ENCODE data around the gene RACK1. TPM values are rescaled to one million over a fixed set of nuclear protein-coding genes. Genes with fewer than 3 reads are reported as not detected.
A peak's percentile ranks its signal among the peaks of the same experiment; 100 is the strongest.
"Not testable (repeated sequence)": the region's sequence is repeated elsewhere in the genome, so short reads cannot be mapped to it uniquely, and the experiment has no call there.

RACK1 gene
- total RNA-seq, 2 donors from 2014 or later: 3,606 to 3,662 TPM

- H3K4me1 Mint-ChIP-seq (ENCODE audit: low read depth): peaks cover 83% of the 10 kb centered on the region
- peak overlapping the region; percentile 100 for H3K27ac Mint-ChIP-seq
- peak; percentile 41 to 45 for ATAC-seq (replicated peaks in 1 of 2)
- DNase-seq: peak; percentile 92 to 96
- peak overlapping the region; percentile 86 to 98 for H3K4me3 Mint-ChIP-seq
- H3K27me3 Mint-ChIP-seq (ENCODE audit: low read depth): no peaks in the 10 kb centered on the region
- H3K9me3 Mint-ChIP-seq: no peaks in the 10 kb centered on the region
- peaks cover 7 to 13% of the 10 kb centered on the region in 2 donors for H3K36me3 Mint-ChIP-seq (ENCODE audit: insufficient read depth in 2 of 2)
Observed at GRCh38 chr5:181221792-181222629, 21.7 kb downstream of the RACK1 start.

GRCh38 chr5:181221105-181221791, 22.5 kb downstream of the RACK1 start:
- Mint-ChIP-seq H3K27me3 (ENCODE audit: low read depth) (no peaks in the 10 kb centered on the region), H3K36me3 (ENCODE audit: insufficient read depth in 2 of 2) (peaks cover 8 to 13% of the 10 kb centered on the region in 2 donors), H3K4me3 (peak overlapping the region; percentile 86 to 98), H3K27ac (peak overlapping the region; percentile 100), H3K4me1 (ENCODE audit: low read depth) (peaks cover 84% of the 10 kb centered on the region), H3K9me3 (no peaks in the 10 kb centered on the region)
- DNase-seq: peak; percentile 59 to 72
- ATAC-seq (replicated peaks in 1 of 2): no peak

GRCh38 chr5:181220178-181220515, 23.6 kb downstream of the RACK1 start:
- Mint-ChIP-seq H3K27me3 (ENCODE audit: low read depth) (no peaks in the 10 kb centered on the region), H3K36me3 (ENCODE audit: insufficient read depth in 2 of 2) (peaks cover 6 to 13% of the 10 kb centered on the region in 2 donors), H3K27ac (no peak overlapping the region), H3K4me1 (ENCODE audit: low read depth) (peaks cover 76% of the 10 kb centered on the region), H3K4me3 (peak overlapping the region; percentile 30 to 66), H3K9me3 (no peaks in the 10 kb centered on the region)
- ATAC-seq (replicated peaks in 1 of 2) (no peak), DNase-seq (no peak)

- Mint-ChIP-seq H3K9me3 (no peaks in the 10 kb centered on the region), H3K27me3 (ENCODE audit: low read depth) (no peaks in the 10 kb centered on the region), H3K36me3 (ENCODE audit: insufficient read depth in 2 of 2) (peaks cover 6 to 12% of the 10 kb centered on the region in 2 donors), H3K4me3 (peak overlapping the region; percentile 49 to 66), H3K4me1 (ENCODE audit: low read depth) (peaks cover 69% of the 10 kb centered on the region), H3K27ac (peak overlapping the region; percentile 49)
- ATAC-seq (replicated peaks in 1 of 2): no peak
- DNase-seq: no peak
Observed at GRCh38 chr5:181219262-181220177, 24.2 kb downstream of the RACK1 start.

GRCh38 chr5:181218795-181219124, 24.9 kb downstream of the RACK1 start:
- no peaks in the 10 kb centered on the region for H3K9me3 Mint-ChIP-seq
- DNase-seq (no peak), ATAC-seq (replicated peaks in 1 of 2) (no peak)
- H3K27me3 Mint-ChIP-seq (ENCODE audit: low read depth): no peaks in the 10 kb centered on the region
- H3K4me3 Mint-ChIP-seq: peak overlapping the region; percentile 93 to 98
- H3K4me1 Mint-ChIP-seq (ENCODE audit: low read depth): peaks cover 62% of the 10 kb centered on the region
- peak overlapping the region; percentile 100 for H3K27ac Mint-ChIP-seq
- peaks cover 3 to 12% of the 10 kb centered on the region in 2 donors for H3K36me3 Mint-ChIP-seq (ENCODE audit: insufficient read depth in 2 of 2)

- H3K4me1 Mint-ChIP-seq (ENCODE audit: low read depth): peaks cover 58% of the 10 kb centered on the region
- peaks cover 2 to 9% of the 10 kb centered on the region in 2 donors for H3K36me3 Mint-ChIP-seq (ENCODE audit: insufficient read depth in 2 of 2)
- ATAC-seq (replicated peaks in 1 of 2): peak; percentile 10 to 11
- peak overlapping the region; percentile 93 to 98 for H3K4me3 Mint-ChIP-seq
- no peaks in the 10 kb centered on the region for H3K9me3 Mint-ChIP-seq
- H3K27ac Mint-ChIP-seq: peak overlapping the region; percentile 100
- H3K27me3 Mint-ChIP-seq (ENCODE audit: low read depth): no peaks in the 10 kb centered on the region
- DNase-seq: peak; percentile 46 to 48
Observed at GRCh38 chr5:181217803-181218062, 26.0 kb downstream of the RACK1 start.

- peaks cover 2 to 8% of the 10 kb centered on the region in 2 donors for H3K36me3 Mint-ChIP-seq (ENCODE audit: insufficient read depth in 2 of 2)
- H3K4me3 Mint-ChIP-seq: peak overlapping the region; percentile 93 to 98
- no peaks in the 10 kb centered on the region for H3K27me3 Mint-ChIP-seq (ENCODE audit: low read depth)
- peak; percentile 10 to 15 for ATAC-seq (replicated peaks in 1 of 2)
- peak overlapping the region; percentile 100 for H3K27ac Mint-ChIP-seq
- DNase-seq: peak; percentile 61 to 72
- no peaks in the 10 kb centered on the region for H3K9me3 Mint-ChIP-seq
- H3K4me1 Mint-ChIP-seq (ENCODE audit: low read depth): peaks cover 53% of the 10 kb centered on the region
Observed at GRCh38 chr5:181217111-181217802, 26.4 kb downstream of the RACK1 start.

GRCh38 chr5:181215997-181216989, 27.4 kb downstream of the RACK1 start:
- H3K36me3 Mint-ChIP-seq (ENCODE audit: insufficient read depth in 2 of 2): peaks cover 2 to 3% of the 10 kb centered on the region in 2 donors
- H3K9me3 Mint-ChIP-seq: no peaks in the 10 kb centered on the region
- peak overlapping the region; percentile 16 for H3K27ac Mint-ChIP-seq
- no peaks in the 10 kb centered on the region for H3K27me3 Mint-ChIP-seq (ENCODE audit: low read depth)
- no peak for ATAC-seq (replicated peaks in 1 of 2)
- no peak for DNase-seq
- H3K4me1 Mint-ChIP-seq (ENCODE audit: low read depth): peaks cover 44% of the 10 kb centered on the region
- peak overlapping the region; percentile 88 to 98 for H3K4me3 Mint-ChIP-seq

- not testable (repeated sequence) for ATAC-seq (replicated peaks in 1 of 2); DNase-seq; H3K27ac Mint-ChIP-seq; H3K4me3 Mint-ChIP-seq; H3K36me3 Mint-ChIP-seq (ENCODE audit: insufficient read depth in 2 of 2); H3K9me3 Mint-ChIP-seq; H3K27me3 Mint-ChIP-seq (ENCODE audit: low read depth)
- H3K4me1 Mint-ChIP-seq (ENCODE audit: low read depth): peaks cover 23% of the 10 kb centered on the region
Observed at GRCh38 chr5:181214249-181214648, 29.5 kb downstream of the RACK1 start.

- DNase-seq (no peak), ATAC-seq (replicated peaks in 1 of 2) (no peak)
- Mint-ChIP-seq H3K9me3 (no peaks in the 10 kb centered on the region), H3K4me1 (ENCODE audit: low read depth) (peaks cover 21% of the 10 kb centered on the region), H3K27ac (no peak overlapping the region), H3K36me3 (ENCODE audit: insufficient read depth in 2 of 2) (peaks cover 0 to 2% of the 10 kb centered on the region in 2 donors), H3K4me3 (no peak overlapping the region), H3K27me3 (ENCODE audit: low read depth) (no peaks in the 10 kb centered on the region)
Observed at GRCh38 chr5:181212934-181213333, 30.8 kb downstream of the RACK1 start.

- H3K4me1 Mint-ChIP-seq (ENCODE audit: low read depth): peaks cover 21% of the 10 kb centered on the region
- DNase-seq (no peak), ATAC-seq (replicated peaks in 1 of 2) (no peak)
- peaks cover 2 to 3% of the 10 kb centered on the region in 2 donors for H3K36me3 Mint-ChIP-seq (ENCODE audit: insufficient read depth in 2 of 2)
- no peaks in the 10 kb centered on the region for H3K27me3 Mint-ChIP-seq (ENCODE audit: low read depth)
- no peak overlapping the region for H3K4me3 Mint-ChIP-seq
- no peak overlapping the region for H3K27ac Mint-ChIP-seq
- H3K9me3 Mint-ChIP-seq: peaks cover 0 to 2% of the 10 kb centered on the region in 2 donors
Observed at GRCh38 chr5:181212080-181212479, 31.6 kb downstream of the RACK1 start.
